NCI-H82 treated with DMSO at 0.1 percent for 48 hours (cell line): ENCODE data around the gene GALNT12.

Source experiments
- DNase-seq: peaks from one replicate; lab custom pipeline; 2025; ENCODE audit not compliant: unreplicated experiment; lab: John Stamatoyannopoulos, UW

Gene GALNT12

DNA sequence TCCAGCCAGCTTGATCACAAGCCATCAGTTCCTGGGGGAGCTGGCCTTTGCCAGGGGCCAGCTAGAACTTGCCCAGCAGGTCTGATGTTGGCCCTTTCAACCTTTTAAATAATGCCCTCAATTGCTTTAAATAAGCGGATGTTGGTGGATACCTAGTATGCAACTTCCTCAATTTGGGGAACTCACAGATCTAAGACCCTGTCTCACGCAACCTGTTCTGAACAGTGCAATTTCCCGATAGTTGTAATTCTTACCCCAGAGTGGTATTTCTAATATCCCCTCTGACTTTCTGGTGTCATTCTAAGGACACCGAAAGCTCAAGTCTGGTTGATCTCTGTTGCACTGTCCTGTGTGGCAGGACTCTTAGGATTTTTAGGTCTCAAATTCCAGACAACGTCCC, 23.1 kb downstream of the GALNT12 start:
- DNase-seq: no peak

DNA sequence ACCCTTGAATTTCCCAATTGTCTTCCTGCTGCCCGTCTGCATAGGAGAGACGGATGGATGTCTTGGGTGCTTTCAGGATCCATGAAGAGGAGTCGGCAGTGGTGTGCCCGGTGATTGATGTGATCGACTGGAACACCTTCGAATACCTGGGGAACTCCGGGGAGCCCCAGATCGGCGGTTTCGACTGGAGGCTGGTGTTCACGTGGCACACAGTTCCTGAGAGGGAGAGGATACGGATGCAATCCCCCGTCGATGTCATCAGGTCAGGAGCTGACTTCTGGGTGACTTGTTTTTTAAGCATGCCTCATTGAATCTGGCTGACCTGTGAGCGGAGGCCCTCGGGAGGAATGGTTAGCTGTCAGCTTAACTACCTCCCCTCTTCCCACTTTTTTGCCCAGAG, 24.2 kb downstream of the GALNT12 start:
- no peak for DNase-seq

DNA sequence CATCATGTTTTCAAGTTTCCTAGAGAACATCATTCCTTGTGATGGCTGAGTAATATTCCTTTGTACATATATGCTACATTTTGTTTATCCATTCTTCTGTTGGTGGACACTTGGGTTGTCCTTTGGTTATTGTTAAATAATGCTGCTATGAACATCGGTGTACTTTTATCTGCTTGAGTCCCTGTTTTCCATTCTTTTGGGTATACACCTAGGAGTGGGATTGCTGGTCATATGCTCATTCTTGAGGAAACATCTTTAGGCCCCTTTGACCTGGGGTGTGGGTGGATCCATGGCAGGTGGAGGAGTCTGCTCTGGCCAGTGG, 25.3 kb downstream of the GALNT12 start:
- no peak for DNase-seq

DNA sequence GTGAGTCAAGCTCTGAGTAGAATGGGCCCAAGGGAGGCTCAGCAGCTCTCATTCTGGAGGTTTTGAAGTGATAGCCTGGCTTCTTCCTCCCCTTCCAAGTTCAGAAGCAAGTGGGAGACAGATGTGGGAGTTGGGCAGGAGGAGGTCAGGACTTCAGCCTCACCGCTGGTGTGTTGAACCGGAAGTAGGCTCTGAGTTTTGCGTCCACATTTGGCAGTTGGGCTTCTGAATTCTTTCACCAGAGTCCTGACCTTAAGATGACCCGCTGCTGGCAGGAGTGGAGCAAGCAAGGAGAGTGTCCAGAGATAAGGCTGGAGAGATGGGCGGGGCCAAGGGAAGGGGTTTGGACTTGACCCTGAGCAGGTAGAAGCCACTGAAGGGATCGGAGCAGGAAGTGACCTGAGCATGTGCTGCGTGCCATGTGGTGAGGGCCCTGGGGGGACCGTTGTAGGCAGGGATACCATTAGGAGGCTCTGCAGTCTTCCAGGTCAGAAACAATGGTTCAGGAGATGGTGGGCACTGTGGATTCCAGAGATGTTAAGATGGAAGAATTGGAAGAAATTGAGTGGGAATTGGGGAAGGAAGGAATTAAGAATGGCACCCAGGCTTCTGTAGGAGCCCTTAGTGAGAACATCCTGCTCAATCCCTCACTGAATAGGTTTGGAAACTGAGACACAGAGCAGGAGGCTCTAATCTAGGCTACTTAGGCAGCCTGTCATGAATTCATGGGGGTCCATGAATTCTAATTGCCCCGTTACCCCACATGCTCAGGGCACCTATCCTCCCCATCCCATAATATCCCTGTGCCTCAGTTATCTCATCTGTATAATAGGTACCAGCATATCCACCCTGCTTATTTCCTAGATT, 25.9 kb downstream of the GALNT12 start:
- no peak for DNase-seq

DNA sequence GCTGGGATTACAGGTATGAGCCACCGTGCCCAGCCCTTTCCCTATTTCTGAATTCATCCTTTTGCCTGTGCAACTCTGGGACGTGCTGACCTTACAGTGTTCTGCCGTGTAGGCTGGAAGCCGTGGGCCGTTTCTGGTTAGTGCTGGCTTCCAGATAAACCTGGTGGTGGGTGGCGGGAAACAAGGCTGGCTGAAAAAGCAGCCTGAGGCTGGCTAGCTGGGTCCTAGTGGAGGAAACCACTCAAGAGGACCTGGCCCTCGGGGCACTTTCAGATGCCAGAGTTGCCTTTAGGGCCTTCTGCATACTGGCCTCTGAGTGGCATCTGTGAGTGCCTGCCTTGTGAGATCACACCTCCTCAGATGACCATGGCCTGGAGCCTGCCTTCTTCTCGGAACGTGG, 26.9 kb downstream of the GALNT12 start:
- no peak for DNase-seq

DNA sequence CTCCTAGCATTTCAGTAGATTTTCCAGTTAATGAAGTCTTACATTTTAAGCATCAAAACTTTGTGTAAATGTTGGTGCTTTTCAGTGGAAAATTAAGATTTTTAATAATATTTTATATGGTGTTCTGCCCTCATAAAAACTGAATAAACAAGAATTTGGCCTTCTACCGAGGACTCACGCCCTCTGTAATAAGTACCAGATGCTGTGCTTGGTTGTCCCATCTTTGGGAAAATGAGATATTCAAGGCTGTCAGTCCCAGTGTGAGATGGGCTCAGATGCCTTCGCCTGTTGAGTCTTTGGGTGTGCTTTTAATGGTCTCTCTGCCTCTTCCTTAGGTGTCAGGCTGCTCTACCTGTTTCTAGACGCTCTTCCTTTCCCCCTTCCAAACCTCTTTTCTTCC, 28.7 kb downstream of the GALNT12 start:
- no peak for DNase-seq

DNA sequence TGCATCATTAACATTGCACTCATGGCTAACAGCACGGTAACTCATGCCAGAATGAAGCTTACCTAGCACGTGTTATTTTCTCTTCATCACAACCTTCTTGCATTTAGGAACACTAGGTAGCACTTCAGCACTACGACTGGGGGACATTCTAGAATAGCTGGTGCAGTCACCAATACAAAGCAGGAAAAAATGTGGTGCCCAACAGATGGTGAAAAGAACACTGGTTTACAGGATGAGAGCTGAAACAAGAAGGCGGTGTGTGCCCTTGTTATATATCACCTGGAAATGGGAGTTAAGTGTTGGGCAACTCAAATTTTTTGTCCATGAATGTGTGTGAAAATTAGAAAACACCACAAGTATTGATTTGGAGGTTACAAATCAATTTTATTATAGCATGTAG, 30.0 kb downstream of the GALNT12 start:
- DNase-seq: no peak

DNA sequence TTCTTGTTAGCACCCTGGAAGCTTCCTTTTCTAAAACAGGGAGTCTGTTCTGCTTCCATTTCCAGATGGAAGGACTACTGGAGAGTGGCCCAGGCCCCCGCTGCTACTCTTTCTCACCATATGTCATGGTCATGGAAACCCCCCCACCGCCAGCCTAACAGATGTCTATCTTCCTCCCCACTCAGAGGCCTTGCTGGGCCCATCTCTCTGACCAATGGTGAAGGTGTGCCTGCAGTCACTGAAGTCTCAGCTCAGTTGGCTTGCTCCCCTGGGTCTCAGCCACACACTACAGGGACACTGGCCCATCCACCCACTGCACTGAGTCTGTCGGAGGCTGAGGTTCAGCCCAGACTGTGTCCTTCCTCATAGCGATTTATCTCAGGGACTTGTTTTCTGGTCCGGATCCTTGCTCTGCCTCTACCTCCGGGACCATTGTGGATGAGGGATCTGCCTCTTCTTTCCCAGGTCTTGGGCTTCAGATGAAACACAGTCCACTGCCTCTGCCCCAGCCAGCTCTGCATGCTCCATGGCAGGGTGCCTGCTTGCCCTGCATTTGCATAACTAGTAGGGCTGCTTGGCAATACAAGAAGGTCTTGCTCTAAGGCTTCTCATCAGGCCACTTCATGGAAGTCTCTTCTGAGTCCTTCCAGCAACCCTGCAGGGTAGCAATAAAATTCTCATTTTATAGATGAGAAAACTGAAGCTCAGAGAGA, 30.8 kb downstream of the GALNT12 start:
- no peak for DNase-seq

DNA sequence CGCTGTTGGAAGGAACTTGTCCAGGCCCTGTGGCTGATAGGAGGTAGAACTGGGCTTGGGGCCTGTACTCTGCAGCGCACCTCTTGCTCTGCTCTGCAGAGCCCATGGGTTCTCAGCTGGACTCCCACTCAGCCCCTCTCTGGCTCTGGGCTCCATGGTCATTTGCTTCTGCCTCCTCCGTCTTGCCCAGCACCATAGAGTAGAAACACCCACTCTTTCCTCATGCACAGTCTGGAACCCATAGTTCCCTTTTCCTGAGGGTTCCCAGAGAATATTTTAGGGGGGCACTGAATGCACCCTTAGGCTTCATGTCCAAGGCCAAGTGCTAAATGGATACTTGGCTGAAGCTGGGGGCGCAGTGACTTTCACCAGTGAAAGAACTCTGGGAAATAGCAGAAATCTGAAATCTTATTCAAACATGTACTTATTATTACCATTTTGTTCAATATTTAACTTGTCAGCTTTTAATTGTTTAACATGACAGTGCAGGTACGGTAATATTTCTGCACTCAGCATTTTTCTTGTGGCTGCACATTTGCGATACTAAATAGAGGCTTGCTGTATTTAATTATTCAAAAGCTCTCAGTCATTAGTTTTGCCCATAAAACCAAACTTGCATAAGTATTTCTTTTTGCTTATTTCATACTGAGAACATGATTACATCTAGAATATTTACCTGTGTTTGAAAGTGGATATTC, 31.5 kb downstream of the GALNT12 start:
- no peak for DNase-seq

DNA sequence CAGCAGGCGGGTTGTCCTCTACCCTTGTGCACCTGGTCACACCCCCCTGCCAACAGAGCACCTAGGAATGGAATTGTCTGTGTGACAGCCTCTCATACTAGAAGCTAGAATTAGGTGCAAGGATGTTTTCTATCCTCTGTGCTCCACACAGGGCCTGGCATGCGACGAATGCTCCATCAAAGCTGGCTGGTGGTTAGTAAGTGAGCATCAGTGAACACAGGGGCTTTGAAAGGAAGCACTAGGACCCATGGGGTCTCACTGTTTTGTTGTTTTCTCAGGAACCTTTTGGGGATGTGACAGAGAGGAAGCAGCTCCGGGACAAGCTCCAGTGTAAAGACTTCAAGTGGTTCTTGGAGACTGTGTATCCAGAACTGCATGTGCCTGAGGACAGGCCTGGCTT, 32.3 kb downstream of the GALNT12 start:
- DNase-seq: no peak

DNA sequence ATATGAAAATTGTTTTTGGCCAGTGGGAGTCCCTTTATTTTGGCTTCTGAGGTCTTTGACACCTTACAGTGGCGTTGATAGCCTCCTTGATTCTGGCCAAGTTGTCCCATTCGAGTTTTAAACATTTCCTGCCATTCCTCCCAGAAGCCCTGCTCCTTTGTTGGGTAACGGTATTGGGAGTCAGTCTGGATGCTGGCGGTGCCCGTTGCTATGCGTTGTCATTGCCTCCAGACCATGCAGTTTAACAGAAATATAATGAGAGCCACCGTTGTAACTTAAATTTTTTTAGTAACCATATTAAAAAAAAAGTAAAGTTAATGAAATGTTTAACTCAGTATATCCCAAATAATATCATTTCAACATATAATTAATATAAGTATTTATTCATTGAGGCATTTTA, 35.0 kb downstream of the GALNT12 start:
- no peak for DNase-seq

DNA sequence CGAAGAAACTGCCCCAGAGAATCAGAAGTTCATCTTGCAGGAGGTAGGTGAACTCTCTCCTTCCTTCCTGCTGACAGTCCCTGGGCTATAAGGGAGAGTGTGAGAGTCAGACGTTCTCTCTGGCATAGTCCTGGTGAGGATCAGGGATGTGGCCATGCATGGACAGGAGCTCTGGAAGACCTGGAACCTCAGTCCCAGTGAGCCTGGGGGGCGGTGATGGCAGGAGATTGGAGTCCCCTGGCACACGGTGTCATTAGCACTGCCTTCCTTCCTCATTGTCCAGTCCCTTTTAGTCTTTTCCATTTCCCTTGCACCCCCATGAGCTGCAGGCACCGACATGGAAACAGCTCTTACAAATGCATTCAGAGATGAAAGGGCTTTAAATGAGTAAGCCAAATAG, 38.6 kb downstream of the GALNT12 start:
- no peak for DNase-seq

DNA sequence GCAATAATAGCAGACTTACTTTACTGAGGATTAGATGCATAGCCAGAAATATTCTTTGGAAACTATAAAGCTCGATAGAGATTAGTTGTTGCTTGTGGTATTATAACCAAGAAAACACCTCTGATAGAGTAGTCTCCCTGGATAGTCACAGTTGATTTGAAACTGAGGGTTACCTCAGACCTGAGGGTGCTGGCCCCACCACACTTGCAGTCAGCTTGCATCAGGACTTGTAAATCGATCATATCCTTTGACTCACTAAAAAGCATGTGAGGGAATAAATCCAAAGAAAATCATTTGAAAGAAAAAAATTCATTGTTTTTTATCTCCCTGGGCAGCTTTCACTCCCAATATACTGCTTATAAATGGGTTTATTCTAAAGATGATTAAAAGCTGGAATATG, 39.4 kb downstream of the GALNT12 start:
- DNase-seq: no peak

DNA sequence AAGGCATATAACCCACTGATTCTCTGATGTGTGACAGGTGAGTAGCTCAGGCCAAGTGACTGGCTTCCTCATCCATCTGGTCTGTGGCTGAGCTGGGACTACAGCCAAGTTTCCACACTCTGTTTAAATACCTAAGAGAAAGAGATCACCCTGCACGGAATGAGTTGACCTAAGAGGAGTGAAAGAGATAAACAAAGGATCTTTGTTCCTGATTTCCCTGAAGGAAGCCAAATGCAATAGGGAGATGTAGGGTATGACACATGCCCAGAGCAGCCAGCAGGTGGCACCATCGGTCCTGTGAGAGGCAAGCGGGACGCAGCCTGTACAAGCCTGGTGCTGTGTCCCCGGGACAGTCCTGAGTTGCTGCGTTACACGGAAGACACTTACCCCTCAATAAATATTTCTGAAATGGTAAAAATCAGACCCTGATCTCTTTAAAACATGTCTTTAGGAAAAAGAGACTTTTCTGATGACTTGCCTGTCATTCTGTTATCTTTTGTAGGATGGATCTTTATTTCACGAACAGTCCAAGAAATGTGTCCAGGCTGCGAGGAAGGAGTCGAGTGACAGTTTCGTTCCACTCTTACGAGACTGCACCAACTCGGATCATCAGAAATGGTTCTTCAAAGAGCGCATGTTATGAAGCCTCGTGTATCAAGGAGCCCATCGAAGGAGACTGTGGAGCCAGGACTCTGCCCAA, 41.1 kb downstream of the GALNT12 start:
- DNase-seq: no peak

DNA sequence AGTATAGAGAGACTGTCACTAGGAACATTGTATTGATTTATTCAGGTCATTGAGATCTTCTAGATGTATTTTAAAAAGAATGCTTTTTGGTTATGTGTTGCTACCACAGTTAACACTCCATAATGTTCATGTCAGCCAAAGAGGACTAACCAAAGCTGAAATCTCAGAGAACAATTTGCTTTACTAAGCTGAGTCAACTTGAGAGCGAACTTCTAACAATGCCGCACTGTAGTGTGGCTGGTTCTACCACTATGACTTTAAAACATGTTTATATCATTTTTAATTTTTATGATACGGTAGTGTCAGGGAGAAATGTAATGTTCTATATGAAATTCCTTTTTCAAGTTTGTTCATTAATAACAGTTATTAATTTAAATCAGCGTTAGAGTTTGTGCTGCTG, 42.1 kb downstream of the GALNT12 start:
- DNase-seq: no peak

DNA sequence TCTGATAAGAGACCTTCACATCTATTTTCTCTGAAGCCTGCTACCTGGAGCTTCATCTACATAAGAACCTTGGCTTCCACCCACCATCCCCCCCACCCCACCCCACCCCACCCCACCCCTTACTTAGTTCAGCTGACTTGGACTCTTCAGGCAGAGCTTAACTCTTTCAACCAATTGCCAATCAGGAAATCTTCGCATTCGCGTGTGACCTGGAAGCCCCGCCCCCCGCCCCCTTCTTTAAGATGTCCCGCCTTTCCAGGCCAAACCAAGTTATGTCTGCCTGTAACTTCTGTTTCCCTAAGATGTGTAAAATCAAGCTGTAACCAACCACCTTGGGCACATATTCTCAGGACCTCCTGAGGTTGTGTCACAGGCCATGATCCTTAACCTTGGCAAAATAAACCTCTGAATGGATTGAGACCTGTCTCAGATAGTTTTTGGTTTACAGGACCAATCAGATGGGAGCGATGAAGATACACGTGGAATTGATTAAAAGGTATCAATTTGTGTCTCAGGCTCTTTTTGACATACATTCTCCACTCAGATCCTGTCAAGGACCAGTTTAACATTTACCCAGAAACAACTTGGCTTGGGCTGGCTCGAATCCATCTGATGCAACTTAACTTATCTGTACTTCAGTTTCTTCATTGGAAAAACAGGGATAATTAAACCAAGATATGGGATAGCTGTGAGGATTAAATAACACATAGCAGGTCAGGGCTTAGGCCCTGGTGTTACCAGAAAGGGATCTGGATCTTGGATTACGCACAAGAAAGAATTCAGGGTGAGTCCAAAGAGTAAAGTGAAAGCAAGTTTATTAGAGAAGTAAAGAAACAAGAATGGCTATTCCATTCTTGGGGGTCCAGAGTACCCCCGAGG, 43.6 kb downstream of the GALNT12 start:
- no peak for DNase-seq

DNA sequence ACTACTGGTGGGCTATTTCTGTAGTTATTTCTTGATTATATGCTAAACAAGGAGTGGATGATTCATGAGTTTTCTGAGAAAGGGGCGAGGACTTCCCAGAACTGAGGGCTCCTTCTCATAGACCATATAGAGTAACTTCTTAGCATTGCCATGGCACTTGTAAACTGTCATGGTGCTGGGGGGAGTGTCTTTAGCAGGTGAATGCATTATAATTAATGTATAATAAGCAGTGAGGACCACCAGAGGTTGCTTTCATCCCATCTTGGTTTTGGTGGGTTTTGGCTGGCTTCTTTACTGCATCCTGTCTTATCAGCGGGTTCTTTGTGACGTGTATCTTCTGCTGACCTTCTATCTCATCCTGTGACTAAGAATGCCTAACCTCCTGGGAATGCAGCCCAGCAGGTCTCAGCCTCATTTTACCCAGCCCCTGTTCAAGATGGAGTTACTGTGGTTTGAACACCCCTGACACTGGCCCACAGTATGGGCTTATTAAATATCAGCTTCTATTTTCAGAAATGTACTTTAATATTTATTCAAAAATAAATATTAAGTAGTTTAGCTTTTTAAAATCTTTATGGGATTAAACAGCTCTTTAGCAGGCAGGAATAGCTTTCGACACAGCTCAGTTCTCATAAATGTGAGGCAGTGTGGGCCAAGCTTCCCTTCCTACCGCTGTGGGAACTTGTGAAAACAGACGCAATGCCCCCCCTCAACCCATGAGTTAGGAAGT, 44.4 kb downstream of the GALNT12 start:
- DNase-seq: no peak

DNA sequence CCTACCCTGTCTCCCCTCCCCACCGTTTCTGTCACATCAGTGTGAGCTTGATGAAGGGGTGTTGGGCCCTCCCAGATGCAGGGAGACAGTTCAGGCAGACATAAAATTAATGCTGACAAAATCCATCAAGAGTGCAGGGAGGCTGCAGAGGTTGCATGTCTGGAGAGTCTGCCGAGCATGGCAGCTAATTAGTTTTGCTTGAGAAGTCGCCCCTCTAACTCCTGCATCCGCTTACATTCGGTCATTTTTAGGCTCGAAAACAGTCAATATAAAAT, 44.9 kb downstream of the GALNT12 start:
- no peak for DNase-seq

DNA sequence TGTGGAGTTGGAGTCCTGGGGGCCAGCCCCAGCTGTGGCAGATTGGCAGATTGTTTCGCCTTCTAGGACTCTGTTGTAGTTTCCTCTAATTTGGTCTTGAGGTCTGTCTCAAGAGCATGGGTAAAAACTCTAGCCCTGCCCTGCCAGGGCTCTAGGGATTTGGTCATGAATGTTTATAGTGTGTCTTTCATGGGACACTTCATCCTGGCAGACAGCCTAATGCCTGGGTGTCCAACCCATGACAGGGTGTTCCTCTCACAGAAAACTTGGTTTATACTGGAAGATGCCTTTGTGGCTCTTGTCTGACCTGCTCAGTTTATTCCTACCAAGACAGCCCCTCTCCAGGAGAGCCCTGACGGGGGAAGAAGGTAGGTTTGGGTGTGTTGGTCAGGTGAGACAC, 45.5 kb downstream of the GALNT12 start:
- DNase-seq: no peak

DNA sequence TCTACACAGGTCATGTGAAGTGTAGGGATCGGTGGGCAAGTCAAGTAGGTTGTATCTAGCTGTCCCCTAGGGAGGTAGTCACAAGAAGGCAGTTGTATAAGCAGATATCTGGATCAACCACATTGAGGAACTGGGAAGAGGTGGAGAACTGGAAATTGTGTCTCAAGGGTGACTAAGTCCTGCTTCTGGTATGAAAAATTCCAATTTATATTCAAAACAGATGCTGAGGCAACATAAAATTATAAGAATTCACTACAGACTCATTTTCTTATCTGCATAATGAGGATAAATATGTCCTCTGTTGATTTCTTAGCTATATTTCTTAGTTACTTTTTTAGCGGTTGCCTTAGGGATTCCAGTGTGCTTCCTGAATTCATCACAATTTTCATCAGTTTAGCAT, 46.8 kb downstream of the GALNT12 start:
- no peak for DNase-seq
